Fibroblast of the conjunctiva (primary cell): Measurements from ENCODE around the gene MRPL32.
"Not testable (repeated sequence)": the region's sequence is repeated elsewhere in the genome, so short reads cannot be mapped to it uniquely, and the experiment has no call there.

Experiments
- DNase-seq: peaks from one replicate; pipeline ENCODE4 v3.0.0-alpha.2; 2010; ENCODE audit warnings: low read depth

MRPL32 gene

DNA sequence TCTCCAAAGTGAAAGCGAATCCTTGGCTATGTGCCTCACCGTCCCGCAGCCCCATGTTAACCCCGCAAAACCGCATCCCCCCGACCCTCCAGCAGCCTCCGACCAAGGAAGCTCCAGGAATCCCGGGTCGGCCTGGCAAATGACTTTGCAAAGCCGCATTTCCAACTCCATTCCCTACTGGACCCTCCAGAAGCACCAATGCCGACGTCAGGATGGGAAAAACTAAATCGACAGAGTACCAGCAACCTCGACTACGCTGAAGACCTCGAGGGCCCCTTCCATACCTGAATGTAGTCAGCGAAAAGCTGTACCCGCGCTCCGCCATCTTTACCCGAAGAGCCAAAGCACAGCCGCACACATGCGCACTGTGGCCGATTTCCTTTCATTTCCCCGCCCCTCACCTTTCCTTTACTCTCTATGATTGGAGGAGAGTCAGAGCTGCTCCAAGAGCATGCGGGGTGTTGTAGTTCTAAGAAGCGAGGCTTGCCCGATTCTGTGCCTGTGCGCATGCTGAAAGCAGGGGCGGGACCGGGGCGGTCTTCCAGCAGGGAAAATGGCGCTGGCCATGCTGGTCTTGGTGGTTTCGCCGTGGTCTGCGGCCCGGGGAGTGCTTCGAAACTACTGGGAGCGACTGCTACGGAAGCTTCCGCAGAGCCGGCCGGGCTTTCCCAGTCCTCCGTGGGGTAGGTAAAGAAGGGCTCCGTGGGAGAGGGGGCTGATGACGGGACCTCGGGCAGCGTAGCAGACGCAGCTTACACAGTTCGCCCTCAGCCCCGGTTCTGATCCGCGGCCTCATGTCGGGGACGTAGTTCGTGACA, at the start of gene MRPL32, which contains the start of gene PSMA2:
MRPL32 (plus strand) TSS at position 543 of the 818 bp plus-strand sequence; CDS start at position 554, 11 bp downstream.
PSMA2 (minus strand) TSS at position 341 of the 818 bp plus-strand sequence; CDS start at position 325, 16 bp downstream.
- peak; percentile 95 for DNase-seq

DNA sequence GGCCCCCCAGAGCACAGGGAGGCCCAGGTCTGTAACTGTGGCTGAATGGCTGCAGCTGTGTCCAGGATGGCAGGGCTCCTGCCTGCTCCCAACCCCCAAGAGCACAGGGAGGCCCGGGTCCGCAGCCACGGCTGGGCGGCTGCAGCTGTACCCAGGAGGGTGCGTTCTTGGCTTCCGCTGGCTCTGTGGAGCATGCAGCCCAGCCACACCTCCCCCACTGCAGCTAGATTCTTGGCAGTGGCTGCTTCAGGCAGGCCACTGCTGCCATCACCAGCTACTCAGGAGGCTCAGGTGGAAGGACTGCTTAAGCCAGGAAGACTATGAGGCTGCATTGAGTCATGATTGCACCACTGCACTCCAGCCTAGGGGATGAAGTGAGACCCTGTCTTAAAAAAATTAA, 48.2 kb upstream of the MRPL32 start:
- DNase-seq: no peak

DNA sequence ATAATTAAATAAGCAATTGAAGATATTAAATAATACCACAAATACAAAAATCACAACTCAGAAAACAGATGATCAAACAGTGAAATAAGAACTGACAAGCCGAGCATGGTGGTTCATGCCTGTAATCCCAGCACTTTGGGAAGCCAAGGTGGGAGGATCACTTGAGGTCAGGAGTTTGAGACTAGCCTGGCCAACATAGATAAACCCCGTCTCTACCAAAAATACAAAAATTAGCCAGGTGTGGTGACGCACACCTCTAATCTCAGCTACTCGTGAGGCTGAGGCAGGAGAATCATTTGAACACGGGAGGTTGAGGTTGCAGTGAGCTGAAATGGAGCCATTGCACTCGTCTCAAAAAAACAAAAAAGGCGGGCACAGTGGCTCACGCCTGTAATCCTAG, 47.0 kb upstream of the MRPL32 start:
- not testable (repeated sequence) for DNase-seq

DNA sequence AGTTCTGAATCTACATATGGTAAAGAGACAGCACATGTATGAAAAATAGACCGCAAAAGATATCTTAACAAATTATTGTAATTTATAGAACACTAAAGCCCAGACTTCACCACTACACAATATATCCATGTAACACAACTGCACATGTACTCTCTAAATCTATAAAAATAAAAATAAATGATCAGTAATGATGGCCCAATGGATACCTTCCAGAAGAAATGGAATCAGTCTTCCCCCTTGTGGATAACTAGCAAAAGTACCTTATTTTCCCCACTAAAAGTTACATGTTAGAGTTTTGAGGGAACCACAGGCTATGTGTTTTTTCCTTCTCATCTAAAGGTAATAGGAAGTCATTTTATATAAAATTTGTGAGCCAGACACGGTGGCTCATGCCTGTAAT, 46.0 kb upstream of the MRPL32 start:
- DNase-seq: no peak

DNA sequence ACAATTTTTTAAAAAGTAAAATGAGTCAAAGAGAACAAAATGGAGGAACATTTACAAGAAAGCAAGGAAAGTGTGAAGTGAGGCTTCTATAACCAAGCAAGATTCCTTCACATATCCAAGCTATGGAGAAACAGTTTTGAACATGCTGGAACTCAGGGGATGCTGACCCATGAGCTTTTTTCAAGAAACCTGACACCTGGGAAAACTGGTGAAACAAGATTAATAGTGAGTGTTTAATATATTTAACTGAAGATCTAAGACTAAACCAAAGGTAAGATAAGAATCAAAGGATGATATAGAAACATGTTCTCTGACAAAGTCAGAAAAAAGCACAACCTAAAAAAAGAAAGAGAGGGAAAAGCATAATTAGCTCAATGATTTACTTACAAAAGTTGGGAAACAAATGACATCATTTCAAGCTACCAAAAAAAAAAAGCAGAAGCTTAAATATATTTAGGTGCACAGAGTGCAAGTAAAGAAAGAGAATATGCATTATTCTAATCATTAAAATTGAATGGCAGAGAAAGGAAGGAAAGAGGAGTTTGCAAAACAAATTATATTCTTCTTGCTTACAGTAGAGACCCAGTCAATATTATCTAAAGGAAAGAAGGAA, 45.2 kb upstream of the MRPL32 start:
- DNase-seq: no peak

DNA sequence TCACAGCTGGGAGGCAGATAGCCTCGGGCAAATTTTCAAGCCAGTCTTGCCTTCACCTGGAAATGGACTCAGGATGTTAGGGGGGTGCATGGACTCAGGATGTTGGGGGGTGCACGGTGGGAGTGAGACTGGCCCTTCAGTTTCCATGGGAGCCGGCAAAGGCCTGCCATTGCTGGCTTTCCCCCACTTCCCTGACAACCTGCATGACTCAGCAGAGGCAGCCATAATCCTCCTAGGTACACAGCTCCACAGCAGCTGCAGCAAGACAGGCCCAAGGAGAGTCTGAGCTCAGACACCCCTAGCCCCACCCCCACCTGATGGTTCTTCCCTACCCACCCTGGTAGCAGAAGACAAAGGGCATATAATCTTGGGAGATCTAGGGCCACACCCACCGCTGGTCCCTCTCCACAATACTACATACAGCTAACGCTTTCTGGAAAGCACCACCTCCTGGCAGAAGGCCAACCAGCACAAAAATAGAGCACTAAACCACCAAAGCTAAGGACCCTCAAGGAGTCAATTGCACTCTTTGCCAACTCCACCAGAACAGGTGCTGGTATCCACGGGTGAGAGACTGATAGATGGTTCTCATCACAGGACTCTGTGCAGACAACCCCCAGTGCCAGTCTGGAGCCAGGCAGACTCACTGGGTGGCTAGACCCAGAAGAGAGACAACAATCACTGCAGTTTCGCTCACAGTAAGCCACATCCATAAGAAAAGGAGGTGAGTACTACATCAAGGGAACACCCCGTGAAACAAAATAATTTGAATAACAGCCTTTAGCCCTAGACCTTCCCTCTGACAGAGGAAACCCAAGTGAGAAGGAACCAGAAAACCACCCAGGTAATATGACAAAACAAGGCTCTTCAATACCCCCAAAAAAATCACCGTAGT, 38.6 kb upstream of the MRPL32 start:
- DNase-seq: no peak

DNA sequence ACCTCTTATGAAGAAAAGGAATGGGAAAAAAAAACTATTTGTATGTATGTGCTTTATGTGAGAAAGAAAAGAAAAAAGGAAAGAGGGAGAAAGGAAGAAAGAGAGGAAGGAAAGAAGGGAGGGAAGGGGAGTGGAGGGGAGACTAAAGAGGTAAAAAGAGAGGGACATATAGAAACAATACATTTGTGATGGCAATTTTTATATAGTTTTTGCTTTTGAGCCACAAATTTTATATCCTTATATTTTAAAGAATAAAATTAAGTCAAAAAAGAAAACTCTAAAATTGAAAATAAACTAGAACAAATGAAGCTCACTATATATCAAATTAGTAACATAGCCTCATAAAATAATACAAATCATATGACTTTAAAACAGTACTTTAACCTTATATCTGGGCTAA, 31.3 kb upstream of the MRPL32 start:
- no peak for DNase-seq

DNA sequence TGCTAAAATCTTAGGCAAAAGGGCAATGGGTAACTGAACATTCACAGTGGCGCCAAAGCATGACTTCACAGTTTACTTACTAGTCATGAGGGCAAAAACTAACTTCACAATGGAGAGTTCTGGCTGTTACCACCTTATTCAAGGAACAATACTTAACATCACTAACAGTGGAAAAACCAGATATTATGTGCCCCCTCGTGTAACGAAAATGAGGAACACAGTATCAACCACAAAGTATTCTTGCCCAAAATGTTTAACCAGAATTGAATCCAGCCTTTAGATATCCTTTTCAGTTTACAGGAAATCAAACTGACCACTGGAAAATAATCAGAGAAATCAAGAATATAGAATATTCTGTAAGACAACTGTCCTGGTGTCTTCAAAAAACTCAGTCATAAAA, 29.8 kb upstream of the MRPL32 start:
- DNase-seq: no peak

DNA sequence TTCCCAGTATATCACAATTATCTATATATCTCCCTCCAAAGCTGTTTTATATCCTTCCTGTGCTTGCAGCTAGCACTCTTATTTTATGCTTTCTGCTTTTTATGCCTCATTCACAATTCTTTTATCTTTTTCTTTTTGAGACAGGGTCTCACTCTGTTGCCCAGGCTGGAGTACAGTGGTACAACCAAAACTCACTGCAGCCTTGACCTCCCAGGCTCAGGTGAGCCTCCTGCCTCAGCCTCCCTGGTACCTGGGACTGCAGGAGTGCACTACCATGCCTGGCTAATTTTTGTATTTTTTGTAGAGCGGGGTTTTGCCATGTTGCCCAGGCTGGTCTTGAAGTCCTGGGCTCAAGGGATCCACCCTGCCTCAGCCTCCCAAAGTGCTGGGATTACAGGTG, 26.0 kb upstream of the MRPL32 start:
- no peak for DNase-seq

DNA sequence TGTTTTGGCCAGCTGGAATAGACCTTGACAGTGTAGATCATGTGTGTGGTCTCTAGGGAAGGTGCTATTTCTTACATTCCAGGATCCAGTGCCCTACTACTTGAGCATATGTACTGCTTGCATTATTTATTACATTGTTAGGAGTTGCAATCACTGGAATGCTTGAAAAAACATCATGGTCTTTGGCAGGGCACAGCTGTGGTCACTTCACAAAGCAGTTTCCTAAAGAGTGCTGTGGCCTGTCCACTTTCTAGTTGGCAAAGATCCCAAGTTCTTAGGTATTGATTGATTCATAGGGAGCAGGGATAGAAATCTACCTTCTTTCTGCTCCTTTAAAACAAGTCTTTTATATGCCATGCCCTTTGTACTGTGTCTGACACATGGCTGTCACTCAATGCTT, 24.9 kb upstream of the MRPL32 start:
- no peak for DNase-seq

DNA sequence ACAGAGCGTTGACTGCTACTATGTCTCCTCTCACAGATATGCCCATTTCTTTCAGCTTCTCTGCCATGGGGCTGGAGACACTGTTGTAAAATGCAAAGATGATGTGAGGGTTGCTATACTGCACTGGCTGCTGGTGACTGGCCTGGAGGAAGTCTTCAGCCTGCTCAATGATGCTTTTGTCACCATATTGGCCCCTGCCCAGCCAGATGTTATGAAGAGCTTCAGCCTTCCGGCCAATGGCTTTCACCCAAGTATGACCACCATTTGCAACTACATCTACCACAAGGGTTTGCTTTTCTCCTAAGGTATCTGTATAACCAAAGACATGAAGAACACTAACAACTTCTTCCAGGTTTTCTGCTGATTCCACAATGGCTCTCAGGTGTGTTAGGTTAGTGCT, 21.9 kb upstream of the MRPL32 start:
- no peak for DNase-seq

DNA sequence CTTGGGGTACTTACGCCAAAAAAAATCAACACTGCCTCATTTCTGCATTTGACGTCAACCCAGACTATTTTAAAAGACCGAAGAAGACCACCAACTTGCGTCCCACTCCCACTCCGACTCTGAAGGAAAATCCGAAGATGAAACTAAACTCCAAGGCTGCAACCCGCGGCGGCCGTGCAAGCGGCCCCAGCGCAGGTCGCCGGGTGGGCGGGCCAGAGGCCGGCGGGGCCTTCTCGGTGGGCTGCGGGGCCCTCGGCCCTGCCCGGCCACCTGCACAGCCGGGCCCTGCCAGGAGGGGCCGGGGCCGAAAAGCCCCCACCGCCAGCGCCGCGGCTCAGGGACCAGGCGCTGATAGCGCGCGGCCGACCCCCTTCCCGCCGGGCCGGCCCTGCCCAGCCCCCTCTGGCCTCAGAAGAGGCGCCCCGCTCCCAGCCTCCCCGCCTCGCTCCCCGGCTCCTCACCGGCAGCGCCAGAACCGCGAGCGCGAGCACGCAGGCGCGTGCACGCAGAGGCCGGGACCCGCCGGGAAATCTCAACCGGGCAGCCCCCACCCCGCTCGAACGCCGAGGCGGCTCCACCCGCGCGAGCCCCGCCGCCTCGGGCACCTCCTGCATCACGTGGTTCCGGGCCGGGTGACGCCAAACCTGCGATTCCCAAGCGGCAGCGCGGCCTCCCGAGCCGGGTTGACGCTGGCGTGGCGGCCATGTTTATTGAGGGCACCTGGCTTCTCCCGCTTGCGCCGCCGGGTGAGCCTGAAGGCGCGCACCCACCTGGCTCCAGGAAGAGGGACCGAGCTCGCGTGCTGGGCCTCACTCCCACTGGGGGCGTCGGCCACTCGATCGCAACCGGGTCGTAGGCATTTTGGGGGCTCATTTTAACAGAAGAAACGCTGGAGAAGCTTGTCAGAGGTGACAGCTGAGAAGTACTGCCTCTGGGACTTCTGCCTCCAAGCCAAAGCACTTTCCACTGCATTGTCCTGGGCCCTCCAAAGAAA, 20.4 kb upstream of the MRPL32 start, which contains the start of gene C7orf25:
C7orf25 (minus strand) TSS at position 617 of the 994 bp plus-strand sequence. CDS start 1,170 bp downstream, outside the sequence.
- peak; percentile 84 for DNase-seq

DNA sequence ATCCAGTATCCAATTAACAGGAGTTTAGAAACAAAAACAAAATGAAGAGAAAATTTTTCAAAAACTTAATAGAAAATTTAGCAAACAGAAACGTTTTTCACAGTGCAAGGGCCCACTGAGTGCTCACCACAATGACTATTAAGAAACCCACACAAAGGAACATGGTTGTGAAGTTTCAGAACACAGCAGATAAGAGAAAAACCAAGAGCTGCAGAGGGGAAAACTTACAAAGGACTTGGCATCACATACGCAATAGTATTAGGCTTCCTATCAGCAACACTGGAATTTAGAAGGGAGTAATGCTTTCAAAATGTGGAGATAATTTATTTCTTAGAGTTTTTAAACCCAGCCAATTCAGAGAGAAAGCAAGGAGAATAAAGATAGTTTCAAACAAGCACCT, 18.6 kb upstream of the MRPL32 start:
- no peak for DNase-seq

DNA sequence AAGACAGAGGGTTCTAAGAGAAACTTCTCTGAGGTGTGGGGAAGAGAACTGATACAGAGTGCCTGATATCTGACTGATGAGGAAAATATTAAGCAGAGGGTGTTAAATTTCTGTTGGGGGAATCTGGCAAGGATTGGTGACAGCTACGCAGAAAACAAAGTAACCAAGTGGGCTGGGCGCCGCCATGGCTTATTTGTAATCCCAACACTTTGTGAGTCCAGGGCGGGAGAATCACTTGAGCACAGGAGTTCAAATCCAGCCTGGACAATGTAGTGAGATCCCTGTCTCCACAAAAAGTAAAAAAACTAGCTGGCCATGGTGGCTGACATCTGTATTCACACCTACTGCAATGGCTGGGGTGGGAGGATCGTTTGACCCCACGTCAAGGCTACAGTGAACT, 18.2 kb upstream of the MRPL32 start:
- no peak for DNase-seq

DNA sequence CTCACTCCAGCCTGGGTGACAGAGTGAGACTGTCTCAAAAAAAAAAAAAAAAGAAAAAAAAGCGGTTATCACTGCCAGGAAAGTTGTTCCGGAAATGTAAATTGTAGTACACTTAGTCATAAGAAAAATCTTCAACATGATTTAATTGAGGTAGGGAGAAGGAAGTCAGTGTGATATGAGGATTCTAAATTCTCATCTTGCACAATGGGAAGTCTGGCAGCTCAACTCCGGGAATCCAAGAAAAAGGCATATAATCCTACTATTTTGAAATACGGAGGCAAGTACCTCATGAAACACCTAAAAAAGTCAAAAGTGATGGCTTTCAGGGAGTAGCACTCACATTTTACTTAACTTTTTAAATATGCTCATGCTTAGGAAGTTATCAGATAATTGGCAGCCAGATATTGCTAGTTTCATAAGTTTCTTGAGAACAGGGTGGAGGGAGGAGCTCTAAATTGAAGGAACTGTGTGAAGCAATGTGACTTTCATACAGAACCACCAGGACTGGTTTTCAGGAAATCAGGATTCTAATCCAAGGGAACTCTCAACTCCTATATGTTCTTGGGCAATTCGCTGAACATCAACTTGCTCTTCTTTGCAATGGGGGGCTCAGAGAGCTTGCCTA, 17.6 kb upstream of the MRPL32 start:
- DNase-seq: no peak

DNA sequence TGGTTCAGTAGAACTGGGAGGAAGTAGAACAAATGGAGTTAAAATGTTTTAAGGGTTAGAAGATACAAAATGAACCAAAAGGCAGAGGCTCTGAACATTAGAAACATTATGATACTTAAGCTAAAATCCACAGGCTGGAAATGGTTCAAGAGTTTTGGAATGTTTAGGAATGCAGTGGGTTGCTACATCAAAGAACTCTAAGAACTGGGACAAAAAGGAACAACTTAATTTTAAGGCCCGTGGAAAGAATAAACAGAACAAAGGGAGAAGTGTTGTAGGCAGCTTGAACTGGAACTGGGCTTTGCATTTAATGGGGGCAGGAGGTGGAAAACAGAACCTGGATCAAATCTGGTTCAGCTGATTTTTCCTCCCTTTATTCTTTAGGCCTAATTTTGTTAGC, 16.8 kb upstream of the MRPL32 start:
- DNase-seq: no peak

DNA sequence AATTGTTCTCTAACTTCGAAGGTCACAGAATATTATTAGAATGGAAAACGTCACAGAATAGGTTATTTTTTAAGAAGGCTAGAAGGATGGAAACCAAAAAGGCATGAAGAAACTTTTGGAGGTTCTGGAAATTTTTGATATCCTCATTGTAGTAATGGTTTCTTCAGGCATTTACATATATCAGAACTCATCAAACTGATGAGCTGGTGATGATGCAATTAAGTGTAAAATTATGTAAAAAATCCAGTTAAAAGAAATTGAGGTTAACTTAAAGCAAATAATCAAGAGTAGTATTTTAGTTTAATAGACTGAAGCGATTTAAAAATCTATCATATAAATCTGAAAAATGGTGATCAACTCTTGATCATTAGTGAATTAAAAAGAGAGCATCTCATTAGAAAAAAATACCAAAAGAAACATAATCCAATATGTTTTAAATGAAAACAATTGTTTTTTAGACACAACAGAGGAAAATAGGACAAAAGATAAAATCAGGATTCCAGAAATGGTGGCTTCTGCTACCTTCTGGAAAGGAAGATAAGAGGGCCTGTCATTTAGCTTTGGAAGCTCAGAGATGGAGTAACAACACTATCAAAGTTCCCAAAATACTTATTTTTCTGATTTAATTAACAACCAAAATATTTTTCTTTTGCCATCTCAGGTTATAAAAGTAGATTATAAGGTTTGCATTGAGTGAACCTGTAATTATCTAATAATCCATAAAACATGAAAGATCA, 10.0 kb upstream of the MRPL32 start:
- no peak for DNase-seq

DNA sequence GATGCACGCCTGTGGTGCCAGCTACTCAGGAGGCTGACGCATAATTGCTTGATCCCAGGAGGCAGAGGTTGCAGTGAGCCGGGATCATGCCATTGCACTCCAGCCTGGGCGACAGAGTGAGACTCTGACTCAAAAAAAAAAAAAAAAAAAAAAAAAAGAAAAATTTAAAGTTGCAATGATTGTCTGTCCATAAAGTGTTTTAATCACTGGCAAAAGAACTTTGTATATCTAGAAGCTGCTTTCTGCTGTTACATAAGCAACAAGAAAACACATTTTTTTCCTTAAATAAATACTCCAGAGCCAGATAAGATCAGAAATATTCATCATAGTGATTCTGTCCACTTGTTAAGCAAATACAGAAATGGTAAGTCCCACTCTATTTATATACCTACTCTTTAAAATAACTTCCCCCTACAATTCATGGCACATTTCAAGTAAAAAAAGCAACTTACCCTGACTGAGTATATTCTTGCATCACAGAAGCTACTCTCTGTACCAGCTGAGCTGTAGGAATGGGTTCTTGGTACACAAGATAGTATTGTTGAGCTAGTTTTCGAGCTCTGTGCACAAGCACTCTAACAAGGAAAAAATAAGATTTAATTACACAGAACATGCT, 7.8 kb upstream of the MRPL32 start:
- DNase-seq: no peak

DNA sequence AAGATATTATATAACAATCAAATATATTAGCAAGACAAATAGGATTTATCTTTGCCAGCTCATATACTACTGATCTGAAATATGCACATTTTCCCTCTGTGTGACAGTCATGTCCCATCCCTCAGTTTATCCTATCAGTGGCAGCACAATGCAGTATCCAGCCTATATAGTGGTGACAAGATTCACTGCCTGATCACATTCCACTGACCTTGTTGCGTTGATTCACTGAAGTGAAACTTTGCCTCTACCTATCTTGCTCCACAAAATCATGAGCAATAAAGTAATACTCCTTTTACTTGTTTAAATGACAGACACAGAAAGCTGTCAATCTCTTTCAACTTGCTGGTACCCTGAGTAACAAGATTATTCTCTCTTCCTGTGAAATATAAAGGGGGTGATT, 6.5 kb upstream of the MRPL32 start:
- DNase-seq: no peak

DNA sequence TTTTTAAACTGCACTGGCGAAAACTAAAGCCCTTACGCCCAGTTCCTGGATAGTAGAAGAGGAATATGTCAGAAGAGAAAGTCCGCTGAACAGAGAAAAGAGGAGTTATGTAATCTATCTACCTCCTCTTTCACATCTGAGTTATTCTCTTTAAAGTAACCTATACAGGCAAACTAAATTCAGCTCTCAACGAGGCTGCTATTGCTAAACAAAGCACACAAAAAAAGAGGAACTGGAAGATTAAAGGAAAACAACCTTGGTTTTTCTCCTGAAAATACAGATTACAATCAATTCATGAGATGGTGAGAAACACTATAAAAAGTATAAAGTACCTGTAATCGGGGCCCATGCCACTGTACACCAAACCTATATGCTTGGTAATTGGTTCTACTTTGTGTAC, 6.0 kb upstream of the MRPL32 start:
- DNase-seq: no peak
